ENCODE results near the gene UBQLN4.

- TF ChIP-seq, protein P1, sequence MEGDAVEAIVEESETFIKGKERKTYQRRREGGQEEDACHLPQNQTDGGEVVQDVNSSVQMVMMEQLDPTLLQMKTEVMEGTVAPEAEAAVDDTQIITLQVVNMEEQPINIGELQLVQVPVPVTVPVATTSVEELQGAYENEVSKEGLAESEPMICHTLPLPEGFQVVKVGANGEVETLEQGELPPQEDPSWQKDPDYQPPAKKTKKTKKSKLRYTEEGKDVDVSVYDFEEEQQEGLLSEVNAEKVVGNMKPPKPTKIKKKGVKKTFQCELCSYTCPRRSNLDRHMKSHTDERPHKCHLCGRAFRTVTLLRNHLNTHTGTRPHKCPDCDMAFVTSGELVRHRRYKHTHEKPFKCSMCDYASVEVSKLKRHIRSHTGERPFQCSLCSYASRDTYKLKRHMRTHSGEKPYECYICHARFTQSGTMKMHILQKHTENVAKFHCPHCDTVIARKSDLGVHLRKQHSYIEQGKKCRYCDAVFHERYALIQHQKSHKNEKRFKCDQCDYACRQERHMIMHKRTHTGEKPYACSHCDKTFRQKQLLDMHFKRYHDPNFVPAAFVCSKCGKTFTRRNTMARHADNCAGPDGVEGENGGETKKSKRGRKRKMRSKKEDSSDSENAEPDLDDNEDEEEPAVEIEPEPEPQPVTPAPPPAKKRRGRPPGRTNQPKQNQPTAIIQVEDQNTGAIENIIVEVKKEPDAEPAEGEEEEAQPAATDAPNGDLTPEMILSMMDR (IDR thresholded peaks at IDR 0.05), result no peak
- TF ChIP-seq POLR2A (IDR thresholded peaks at IDR 0.05), result no peak
These were observed 41.4 kb downstream of the UBQLN4 start for GRCh38 chr1:156012051-156012817.
